GM21825 (cell line): Measurements from ENCODE around the gene LKAAEAR1.
"Not testable (repeated sequence)": the region's sequence is repeated elsewhere in the genome, so short reads cannot be mapped to it uniquely, and the experiment has no call there.

Source experiments
- ATAC-seq: cut with Tn5 transposase; IDR thresholded peaks from one replicate; pipeline ENCODE4 v1.9.1; 2021; ENCODE audit warnings: mild to moderate bottlenecking, moderate library complexity; ENCODE audit not compliant: unreplicated experiment

The LKAAEAR1 gene

DNA sequence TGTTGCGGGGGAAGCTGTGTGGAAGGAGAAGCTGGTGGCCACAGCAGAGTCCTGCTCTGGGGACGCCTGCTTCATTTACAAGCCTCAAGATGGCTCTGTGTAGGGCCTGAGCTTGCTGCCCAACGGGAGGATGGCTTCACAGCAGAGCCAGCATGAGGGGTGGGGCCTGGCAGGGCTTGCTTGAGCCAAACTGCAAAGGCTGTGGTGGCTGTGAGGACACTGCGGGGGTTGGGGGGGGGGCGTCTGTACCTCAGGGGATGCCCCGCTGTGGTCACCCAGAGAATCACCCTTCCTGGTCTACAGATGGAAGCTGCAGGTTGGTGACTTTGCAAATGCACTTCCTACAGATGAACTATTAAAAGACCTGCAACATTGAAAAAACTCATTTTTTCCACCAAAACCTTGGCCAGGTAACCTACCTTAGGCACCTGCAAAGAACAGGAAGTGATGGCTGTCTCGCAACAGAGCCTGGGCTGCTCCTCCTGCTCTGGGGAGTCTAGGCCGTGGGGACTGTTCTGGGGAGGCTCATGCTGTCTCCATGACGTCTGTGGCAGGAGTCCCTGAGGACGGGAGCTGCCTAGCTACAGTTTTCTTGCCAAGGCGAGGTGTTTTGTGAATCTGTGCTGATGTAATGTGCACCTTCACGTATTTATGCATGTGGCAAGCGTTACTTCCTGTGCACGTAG, 15.8 kb upstream of the LKAAEAR1 start:
- no peak for ATAC-seq

DNA sequence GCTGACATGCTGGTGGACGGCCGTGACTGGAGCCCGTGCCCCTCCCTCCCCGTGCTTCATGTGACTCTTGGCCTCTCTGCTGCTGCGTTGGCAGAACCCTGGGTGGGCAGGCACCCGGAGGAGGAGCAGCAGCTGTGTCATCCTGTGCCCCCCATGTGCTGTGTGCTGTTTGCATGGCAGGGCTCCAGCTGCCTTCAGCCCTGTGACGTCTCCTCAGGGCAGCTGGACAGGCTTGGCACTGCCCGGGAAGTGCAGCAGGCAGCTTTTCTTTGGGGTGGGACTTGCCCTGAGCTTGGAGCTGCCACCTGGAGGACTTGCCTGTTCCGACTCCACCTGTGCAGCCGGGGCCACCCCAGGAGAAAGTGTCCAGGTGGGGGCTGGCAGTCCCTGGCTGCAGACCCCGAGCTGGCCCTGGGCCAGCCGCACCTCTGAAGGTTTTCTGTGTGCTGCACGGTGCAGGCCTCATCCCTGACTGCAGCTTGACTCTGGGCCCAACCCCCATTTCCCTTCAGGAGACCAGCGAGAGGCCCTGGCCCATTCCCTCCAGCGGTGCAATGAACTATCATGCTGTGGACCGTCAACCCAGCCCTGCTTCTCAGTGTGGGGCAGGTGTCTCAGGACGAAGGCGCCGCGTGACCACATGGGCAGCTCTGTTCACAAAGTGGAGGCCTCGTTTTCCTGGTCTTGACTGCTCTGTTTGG, 15.0 kb upstream of the LKAAEAR1 start:
- no peak for ATAC-seq

DNA sequence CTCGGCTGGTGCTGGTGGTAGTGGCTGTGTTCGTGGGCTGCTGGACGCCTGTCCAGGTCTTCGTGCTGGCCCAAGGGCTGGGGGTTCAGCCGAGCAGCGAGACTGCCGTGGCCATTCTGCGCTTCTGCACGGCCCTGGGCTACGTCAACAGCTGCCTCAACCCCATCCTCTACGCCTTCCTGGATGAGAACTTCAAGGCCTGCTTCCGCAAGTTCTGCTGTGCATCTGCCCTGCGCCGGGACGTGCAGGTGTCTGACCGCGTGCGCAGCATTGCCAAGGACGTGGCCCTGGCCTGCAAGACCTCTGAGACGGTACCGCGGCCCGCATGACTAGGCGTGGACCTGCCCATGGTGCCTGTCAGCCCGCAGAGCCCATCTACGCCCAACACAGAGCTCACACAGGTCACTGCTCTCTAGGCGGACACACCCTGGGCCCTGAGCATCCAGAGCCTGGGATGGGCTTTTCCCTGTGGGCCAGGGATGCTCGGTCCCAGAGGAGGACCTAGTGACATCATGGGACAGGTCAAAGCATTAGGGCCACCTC, 14.3 kb upstream of the LKAAEAR1 start:
- ATAC-seq, result no peak

DNA sequence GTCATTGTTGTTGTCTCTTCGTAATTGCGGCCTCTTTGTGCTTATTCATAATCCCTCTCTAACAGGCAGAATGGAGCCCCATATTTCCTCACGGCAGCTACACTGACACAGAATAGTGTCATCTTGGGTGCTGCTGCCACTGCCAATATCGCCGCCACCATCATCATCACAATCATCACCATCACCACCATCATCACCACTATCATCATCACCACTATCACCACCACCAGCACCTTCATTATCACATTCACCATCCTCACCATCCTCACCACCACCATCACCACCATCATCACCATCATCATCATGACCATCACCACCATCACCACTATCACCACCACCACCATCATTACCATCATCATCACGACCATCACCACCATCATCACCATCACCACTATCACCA, 12.3 kb upstream of the LKAAEAR1 start:
- ATAC-seq, result no peak

DNA sequence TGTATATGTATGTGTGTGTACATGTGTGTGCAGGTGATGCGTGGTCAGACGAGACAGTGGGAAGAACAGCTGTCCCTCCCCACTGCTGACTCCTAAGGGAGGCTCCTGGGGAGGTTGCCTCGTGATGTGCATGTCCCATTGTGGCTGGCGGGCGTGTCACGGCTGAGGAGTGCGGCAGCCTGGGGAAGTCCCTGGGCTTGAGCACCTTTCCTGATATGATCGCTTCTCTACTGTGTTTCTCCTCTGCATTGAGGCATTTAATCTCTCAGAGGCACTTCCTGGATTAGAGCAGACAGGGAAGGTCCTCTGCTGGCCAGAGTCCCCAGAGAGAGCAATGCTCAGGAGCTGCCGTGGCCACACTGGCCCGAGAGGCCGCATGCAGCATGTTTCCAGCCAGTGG, 11.7 kb upstream of the LKAAEAR1 start:
- ATAC-seq, result no peak

DNA sequence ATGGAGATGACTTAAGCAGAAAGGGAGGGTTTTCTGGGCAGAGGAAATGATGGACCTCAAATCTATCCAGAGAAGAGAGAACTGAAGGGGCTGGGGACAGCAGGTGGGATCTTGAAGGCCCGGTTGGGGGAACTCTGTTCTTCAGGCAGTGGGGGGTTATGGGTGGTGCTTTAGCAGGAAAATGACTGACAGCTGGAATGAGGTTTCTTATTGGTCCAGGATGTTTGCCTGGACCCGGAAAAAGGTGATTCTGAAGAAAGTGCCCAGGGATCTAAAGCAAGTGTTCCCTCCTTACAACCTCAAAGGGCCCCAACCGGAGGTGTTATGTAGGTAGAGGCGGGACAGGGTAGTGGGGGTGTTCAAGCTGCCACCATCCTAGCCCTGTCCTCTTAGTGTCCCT, 11.3 kb upstream of the LKAAEAR1 start:
- no peak for ATAC-seq

DNA sequence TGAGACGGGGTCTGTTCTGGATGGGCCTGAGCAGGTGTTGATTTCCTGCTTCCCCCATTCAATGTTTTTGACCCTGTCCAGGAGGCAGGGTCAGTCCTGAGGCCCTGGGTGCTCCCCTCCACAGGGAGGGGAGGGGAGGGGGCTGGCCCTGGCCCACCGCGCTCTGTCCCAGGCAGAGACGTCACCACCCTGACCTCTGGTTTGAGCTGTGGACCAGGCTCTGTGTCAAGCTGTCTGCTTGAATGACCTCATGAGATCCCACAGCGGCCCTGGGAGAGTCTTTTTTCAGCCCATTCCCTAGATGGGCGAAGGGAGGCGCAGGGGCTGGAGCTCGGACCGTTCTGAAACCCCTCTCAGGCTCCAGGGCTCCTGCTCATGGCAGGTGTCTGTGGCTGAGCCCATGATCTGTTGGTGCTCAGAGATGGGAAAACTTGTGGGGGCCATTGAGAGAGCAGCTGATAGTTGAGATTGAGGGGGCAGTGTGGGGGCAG, 8.9 kb upstream of the LKAAEAR1 start:
- ATAC-seq, result no peak

DNA sequence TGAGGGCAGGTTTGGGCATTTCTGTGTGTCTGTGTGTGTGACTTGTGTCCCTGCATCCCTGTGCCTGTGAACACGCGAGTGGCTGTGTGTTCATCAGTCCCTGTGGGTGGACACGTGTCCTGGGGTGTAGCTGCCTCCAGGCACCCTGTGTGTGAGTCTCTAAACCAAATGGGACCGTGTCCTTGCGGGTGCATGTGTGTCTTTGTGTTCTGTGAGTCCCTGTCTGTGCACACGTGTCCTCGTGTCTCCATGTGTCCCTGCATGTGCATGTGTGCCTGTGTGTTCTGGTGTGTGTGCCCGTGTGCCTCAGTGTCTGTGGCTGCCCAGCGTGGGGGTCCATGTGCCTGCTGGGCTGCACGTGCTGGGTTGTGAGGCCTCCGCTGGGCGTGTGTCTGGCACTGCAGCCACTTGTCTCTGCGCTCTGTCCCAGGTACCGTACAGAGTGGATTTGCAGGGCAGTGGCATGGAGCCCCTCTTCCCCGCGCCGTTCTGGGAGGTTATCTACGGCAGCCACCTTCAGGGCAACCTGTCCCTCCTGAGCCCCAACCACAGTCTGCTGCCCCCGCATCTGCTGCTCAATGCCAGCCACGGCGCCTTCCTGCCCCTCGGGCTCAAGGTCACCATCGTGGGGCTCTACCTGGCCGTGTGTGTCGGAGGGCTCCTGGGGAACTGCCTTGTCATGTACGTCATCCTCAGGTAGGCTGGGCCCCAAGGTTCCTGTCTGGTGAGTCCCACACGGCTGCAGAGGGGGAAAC, 8.2 kb upstream of the LKAAEAR1 start:
- ATAC-seq, result no peak

DNA sequence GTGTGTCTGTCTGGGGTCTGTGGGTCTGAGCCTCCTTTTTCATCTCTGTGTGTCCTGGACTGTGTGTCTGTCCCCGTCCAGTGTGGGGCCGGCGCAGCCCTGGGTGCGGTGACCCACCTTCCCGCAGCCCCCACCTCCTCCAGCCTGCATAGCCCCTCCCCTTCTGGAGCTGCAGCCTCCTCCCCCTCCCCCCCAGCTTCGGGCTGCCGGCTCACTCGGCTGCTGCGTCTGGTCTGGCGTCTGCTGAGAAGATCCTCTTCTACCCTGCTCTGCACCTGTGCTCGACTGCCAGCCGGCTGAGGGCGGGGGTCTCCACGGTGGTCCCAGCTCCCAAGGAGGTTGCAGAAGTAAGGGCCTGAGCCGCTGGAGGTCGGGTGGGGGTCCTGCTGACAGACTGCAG, 7.6 kb upstream of the LKAAEAR1 start:
- ATAC-seq, result no peak

DNA sequence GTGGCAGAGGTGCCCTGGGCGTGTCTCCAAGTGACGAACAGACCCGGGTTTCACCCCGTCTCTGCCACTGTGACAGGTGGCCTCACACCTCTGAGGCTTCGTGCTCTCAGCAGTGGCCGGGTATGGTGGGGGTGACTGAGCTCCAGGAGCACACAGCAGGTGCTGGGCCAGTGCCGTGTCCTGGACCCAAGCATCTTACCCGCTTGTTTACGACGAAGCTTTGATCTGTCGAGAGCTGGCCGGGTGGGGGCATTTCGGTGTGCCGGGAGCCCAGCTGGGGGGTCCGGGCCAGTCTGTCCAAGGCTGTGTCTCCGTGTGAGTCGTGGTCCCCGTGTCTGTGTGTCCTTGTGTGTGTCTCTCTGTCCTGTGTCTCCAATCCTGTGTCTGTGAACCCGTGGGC, 7.1 kb upstream of the LKAAEAR1 start:
- ATAC-seq, result no peak

DNA sequence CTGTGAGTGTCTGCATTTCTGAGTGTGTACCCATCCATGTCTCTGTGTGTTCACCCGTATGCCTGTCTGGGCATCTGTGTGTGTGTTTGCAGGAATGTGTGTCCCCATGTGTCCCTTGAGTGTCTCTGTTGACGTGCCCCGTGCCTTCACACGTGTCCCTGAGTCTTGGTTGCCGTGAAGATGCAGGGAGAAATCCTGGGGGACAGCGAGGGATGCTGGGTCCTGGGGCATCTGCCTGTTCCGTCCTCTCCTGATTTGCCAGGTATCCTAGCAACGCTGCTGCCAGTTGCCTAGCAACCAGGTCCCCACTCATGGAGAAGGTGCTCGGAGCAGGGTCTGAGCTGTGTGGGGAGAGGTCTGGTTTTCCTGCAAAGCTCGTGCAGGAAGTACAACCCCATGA, 6.0 kb upstream of the LKAAEAR1 start:
- no peak for ATAC-seq

DNA sequence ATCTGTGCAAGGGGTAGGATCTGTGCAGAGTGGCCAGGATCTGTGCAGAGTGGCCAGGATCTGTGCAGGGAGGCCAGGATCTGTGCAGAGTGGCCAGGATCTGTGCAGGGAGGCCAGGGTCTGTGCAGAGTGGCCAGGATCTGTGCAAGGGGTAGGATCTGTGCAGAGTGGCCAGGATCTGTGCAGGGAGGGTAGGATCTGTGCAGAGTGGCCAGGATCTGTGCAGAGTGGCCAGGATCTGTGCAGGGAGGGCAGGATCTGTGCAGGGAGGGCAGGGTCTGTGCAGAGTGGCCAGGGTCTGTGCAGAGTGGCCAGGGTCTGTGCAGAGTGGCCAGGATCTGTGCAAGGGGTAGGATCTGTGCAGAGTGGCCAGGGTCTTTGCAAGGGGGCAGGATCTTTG, 4.4 kb upstream of the LKAAEAR1 start:
- not testable (repeated sequence) for ATAC-seq

DNA sequence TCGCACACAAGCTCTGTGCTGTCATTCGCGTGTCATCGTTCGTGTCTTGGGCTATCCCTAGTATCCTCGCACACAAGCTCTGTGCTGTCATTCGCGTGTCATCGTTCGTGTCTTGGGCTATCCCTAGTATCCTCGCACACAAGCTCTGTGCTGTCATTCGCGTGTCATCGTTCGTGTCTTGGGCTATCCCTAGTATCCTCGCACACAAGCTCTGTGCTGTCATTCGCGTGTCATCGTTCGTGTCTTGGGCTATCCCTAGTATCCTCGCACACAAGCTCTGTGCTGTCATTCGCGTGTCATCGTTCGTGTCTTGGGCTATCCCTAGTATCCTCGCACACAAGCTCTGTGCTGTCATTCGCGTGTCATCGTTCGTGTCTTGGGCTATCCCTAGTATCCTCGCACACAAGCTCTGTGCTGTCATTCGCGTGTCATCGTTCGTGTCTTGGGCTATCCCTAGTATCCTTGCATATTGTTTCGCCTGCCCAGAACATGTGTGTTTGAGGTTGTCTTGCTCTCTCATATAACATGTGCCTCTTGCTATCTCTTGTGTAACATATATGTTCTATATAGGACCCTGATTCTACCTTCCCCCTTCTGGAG, 3.1 kb upstream of the LKAAEAR1 start:
- ATAC-seq, result not testable (repeated sequence)

DNA sequence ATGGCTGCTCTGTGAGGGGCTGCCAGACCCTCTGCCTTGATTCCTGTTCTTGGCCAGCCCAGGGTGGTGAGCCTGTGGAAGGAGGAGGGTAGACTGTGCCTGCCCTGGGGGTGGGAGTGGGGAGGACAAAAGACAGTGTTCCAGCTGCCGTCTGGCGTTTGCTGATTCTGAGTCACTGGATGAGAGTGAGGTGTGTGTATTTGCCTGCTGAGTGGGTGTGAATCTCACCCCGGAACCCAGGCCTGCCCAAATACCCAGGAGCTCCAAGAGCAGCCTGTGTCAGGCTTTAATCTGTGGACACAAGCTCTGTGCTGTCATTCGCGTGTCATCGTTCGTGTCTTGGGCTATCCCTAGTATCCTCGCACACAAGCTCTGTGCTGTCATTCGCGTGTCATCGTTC, 2.6 kb upstream of the LKAAEAR1 start:
- ATAC-seq, result no peak

DNA sequence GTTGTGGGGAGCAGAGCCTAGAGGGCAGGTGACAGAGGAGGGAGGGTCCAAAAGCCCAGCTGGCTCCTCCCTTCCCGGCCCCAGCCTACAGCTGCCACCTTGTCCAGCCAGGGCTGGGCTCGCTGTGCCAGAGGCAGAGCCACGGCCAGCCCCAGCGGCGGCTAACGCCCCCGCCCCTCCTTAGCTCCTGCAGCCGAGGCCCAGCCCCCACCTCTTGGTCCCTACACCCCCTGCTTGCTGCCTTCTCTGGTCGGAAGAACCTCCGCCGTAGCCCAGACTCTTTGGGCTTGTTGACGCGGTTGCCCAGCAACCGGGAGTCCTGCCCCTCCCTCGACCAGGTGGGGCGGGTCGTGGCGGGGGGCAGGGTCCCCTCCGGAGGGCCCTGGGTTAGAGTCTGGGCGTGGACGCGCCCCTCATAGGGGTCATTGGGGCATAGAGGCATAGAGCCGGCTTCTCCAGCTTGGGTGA, 521 bp upstream of the LKAAEAR1 start:
- ATAC-seq, result no peak

DNA sequence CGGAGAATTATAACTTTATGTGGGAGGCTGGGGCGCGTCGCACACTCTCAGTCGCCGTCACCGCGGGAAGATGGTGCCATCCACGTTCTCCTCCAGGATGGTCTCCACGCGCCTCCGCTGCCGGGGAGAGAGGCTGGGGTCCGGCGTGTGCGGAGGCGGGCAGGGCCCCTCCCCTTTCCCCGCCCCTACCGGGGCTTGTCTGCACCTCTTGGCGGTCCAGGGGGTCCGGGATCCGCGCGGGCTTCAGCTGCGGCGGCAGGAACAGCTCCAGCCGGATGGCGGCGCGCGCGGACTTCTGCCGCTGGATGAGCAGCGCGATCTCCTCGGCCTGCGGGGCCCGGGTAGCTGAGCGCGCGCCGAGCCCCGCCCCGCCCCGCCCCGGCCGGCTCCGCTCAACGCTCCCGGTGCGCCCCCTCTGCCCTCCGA, 807 bp downstream of the LKAAEAR1 start:
- no peak for ATAC-seq

DNA sequence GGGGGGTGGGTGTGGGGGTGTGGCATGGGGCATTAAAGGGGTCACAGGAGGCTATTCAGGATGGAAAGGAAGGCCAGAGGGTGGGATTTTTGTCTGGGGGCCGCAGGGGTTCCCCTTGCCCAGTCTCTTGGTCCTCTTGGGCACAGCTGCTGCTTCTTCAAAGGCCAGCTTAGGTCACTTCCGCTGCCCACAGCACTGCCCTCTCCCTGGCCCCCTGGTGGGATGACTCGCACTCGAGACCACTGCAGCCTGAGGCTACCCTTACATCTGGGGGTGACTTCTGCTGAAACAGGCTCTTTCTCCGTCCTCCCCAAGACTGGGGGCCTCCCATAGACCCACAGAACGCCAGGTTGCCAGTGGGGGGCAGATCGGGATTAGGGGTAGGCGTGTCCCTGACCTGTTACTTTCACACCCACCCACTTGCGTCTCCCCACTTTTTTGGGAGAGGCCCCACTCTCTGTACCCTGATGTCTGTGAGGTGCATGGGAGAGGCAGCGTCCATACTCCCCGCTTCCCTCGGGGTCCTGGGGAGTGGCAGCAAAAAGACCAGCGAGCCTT, 1.3 kb downstream of the LKAAEAR1 start:
- ATAC-seq, result no peak

DNA sequence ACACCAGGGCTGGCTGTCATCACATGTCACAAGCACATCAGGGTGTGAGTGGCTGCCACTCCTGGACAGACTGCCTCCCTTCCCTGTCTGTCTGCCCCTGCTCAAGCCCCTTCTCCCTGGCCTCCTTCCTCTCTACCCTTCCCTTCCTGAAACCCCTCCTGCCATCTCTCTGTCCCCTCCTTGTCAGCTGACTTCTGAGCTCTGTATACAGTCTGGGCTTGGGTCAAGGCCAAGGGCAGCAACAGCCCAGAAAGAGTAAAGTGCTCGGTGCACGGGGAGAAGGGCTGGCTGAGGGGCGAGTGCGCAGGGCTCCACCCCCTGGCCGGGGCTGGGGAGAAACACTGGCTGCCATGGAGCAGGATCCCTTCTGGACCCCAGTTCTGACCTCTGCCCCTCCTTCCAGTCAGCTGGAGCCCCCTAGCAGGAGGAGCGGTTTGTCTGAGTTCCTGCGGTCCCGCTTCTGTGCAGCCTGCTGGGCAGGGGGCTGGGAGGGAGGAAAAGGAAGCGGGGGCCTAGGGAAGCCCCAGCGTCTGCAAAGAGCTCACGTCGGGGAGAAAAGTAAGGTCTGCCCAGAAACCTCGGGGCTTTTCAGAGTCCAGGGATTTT, 2.0 kb downstream of the LKAAEAR1 start:
- ATAC-seq, result no peak

DNA sequence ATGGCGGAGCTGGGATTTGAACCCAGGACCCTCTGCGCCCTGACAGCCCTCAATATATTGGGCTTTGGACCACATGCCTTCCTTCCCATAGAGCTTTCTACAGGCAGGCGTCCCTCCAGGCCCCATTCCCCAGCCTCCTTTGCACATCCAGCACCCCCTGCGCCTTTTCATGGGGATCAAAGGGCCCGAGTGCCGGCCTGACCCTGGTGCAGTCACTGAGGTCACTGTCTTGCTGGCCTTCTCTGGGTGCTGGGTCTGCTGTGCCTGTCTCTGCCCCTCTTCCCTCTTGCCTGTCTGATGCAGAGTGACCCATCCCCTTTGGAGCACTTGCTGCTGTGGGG, 2.6 kb downstream of the LKAAEAR1 start:
- ATAC-seq, result no peak

DNA sequence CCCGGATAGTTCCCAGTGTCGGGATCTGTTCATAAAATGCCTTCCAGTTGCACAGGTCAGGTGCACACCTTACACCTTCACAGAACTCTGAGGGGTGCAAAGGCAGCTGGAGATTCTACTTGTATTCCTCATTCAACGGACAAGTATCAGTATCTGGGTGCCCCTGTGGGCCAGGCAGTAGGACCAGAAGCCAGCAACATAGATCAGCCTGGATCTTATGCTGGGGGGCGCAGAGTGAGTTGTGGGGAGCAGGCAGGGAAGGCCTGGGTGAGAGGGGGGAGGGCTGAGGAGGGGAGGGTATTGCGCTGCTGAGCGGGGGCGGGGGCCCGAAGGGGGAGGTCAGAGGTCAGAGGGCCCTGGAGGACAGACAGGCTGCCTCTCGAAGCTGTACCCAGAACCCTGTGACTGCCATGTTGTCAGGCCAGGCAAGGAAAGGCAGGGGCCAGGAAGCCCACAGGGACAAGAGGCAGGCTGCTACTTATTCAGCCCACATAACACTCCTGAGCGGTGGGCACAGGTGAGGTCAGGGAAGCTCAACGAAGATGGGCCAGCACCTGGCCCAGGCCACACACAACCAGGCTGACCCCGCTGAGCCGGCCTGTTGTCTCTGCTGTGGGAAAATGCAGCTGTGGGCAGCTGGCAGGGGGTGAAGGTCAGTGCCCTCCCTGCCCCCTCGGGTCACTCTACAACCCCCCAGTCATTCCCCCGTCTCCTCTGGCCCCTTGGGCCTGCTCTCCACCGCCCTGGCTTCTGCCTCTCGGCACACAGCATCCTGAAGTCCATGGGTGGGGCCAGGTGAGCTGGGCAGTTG, 3.2 kb downstream of the LKAAEAR1 start:
- no peak for ATAC-seq
